WTC11 (cell line): ENCODE measurements around the gene OCA2.

Source experiments
- CTCF ChIP-seq: fragments of 200-600 bp; IDR thresholded peaks from 2 replicates; pipeline ENCODE4 v1.8.0; 2022; ENCODE audit warnings: antibody characterized with exemption
- EMX1 ChIP-seq: fragments of 250-450 bp; sonication (Bioruptor Pico); IDR thresholded peaks from 2 replicates; pipeline ENCODE4 v1.8.0; 2021; ENCODE audit warnings: mild to moderate bottlenecking
- MAX ChIP-seq: sonication (generic); formaldehyde crosslinking; IDR thresholded peaks from 2 replicates; pipeline ENCODE4 v1.8.0; 2022; ENCODE audit warnings: mild to moderate bottlenecking, missing genetic modification reagents
- NR1H2 ChIP-seq: sonication (generic); formaldehyde crosslinking; IDR thresholded peaks from 2 replicates; pipeline ENCODE4 v1.9.0; 2021; ENCODE audit warnings: mild to moderate bottlenecking, moderate library complexity, missing genetic modification reagents
- ZNF416 ChIP-seq: fragments of 250-450 bp; sonication (Bioruptor Pico); IDR thresholded peaks from 2 replicates; pipeline ENCODE4 v1.9.0; 2021; ENCODE audit warnings: mild to moderate bottlenecking, inconsistent platforms
- TF ChIP-seq, protein P1 (sequence below): sonication (generic); formaldehyde crosslinking; IDR thresholded peaks from 2 replicates; pipeline ENCODE4 v1.8.1; 2023; ENCODE audit warnings: mild to moderate bottlenecking, missing genetic modification reagents

DNA sequence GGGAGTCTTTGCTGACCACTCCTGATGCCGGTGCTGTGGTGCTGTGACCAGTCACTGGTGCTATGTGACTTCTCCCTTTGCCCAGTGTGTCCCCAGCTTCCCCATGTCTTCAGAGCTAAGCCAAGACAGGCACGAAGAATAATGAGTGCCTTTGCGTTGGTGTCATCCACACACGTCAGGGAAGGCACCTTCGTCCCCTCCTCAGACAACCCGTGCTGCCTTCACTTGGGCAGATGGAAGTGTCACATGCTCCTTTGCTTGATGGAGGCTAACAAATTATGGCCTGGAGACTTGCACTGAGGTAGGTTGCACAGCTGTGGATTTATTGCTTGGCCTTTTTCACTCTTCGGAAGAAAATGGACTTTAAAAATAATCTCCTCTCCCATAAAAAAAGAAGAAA lies 291.8 kb downstream of the OCA2 start:
- no peak for TF ChIP-seq CTCF
- no peak for TF ChIP-seq EMX1
- TF ChIP-seq ZNF416 (CRISPR knock-in tag), result no peak
- no peak for TF ChIP-seq MAX (CRISPR knock-in tag)
- TF ChIP-seq, protein P1, sequence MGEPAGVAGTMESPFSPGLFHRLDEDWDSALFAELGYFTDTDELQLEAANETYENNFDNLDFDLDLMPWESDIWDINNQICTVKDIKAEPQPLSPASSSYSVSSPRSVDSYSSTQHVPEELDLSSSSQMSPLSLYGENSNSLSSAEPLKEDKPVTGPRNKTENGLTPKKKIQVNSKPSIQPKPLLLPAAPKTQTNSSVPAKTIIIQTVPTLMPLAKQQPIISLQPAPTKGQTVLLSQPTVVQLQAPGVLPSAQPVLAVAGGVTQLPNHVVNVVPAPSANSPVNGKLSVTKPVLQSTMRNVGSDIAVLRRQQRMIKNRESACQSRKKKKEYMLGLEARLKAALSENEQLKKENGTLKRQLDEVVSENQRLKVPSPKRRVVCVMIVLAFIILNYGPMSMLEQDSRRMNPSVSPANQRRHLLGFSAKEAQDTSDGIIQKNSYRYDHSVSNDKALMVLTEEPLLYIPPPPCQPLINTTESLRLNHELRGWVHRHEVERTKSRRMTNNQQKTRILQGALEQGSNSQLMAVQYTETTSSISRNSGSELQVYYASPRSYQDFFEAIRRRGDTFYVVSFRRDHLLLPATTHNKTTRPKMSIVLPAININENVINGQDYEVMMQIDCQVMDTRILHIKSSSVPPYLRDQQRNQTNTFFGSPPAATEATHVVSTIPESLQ (CRISPR knock-in tag), result no peak
- TF ChIP-seq NR1H2 (CRISPR knock-in tag), result no peak
